ENCODE results near the gene TSPYL2.

The TSPYL2 gene

GRCh38 chrX:53080628-53081580, 1.3 kb upstream of the TSPYL2 start:
- DNase-seq (ENCODE audit: low read depth), result no peak

- no peak for DNase-seq (ENCODE audit: low read depth)
These were observed 828 bp downstream of the TSPYL2 start for GRCh38 chrX:53082773-53083616.

GRCh38 chrX:53084043-53084570, 1.9 kb downstream of the TSPYL2 start:
- DNase-seq (ENCODE audit: low read depth), result no peak

- no peak for DNase-seq (ENCODE audit: low read depth)
These were observed 2.7 kb downstream of the TSPYL2 start for GRCh38 chrX:53084863-53085262.

GRCh38 chrX:53085661-53086229, 3.6 kb downstream of the TSPYL2 start:
- DNase-seq (ENCODE audit: low read depth), result no peak

- DNase-seq (ENCODE audit: low read depth), result no peak
These were observed 4.3 kb downstream of the TSPYL2 start for GRCh38 chrX:53086464-53086863.

GRCh38 chrX:53087388-53087831, 5.2 kb downstream of the TSPYL2 start:
- DNase-seq (ENCODE audit: low read depth), result no peak

- DNase-seq (ENCODE audit: low read depth), result peak; percentile 71
These were observed 6.2 kb downstream of the TSPYL2 start for GRCh38 chrX:53088136-53088974.

- no peak for DNase-seq (ENCODE audit: low read depth)
These were observed 7.2 kb downstream of the TSPYL2 start for GRCh38 chrX:53089224-53089842.

- no peak for DNase-seq (ENCODE audit: low read depth)
These were observed 7.8 kb downstream of the TSPYL2 start for GRCh38 chrX:53089925-53090324.

GRCh38 chrX:53091354-53091753, 9.2 kb downstream of the TSPYL2 start:
- no peak for DNase-seq (ENCODE audit: low read depth)

- DNase-seq (ENCODE audit: low read depth), result peak; percentile 68
These were observed 11.0 kb downstream of the TSPYL2 start for GRCh38 chrX:53093177-53093655.

GRCh38 chrX:53093748-53094581, 11.8 kb downstream of the TSPYL2 start, which contains the start of gene KANTR:
Gene KANTR, plus strand, starts transcription at chrX:53094142. Its CDS starts 30,131 bp downstream, at chrX:53124273.
- DNase-seq (ENCODE audit: low read depth), result peak; percentile 73

- no peak for DNase-seq (ENCODE audit: low read depth)
These were observed 12.4 kb downstream of the TSPYL2 start for GRCh38 chrX:53094582-53094905.

- DNase-seq (ENCODE audit: low read depth), result no peak
These were observed 13.6 kb downstream of the TSPYL2 start for GRCh38 chrX:53095796-53096195.

GRCh38 chrX:53114864-53115549, 32.8 kb downstream of the TSPYL2 start:
- no peak for DNase-seq (ENCODE audit: low read depth)

GRCh38 chrX:53115550-53115874, 33.3 kb downstream of the TSPYL2 start:
- DNase-seq (ENCODE audit: low read depth), result no peak

- DNase-seq (ENCODE audit: low read depth), result no peak
These were observed 33.9 kb downstream of the TSPYL2 start for GRCh38 chrX:53116101-53116500.

- no peak for DNase-seq (ENCODE audit: low read depth)
These were observed 39.8 kb downstream of the TSPYL2 start for GRCh38 chrX:53122013-53122412.

Measured in activated T-cell treated with anti-CD3 and anti-CD28 coated beads for 24 hours (primary cell).